GM12878 (cell line): ENCODE measurements around the gene LVRN. TPM values are rescaled to one million over a fixed set of nuclear protein-coding genes. Genes with fewer than 3 reads are reported as not detected.

Experiments
- ASH2L ChIP-seq: fragments of 300-600, 200-600 bp; sonication (generic); IDR thresholded peaks from 2 replicates; pipeline ENCODE4 v1.6.1; 2017; ENCODE audit warnings: low read depth, mild to moderate bottlenecking, borderline replicate concordance
- ATF3 ChIP-seq: IDR thresholded peaks from 2 replicates; pipeline ENCODE4 v1.6.1; 2011; ENCODE audit warnings: low read depth, mild to moderate bottlenecking, low read length, moderate library complexity, borderline replicate concordance; ENCODE audit errors: extremely low read depth
- BCL3 ChIP-seq: IDR thresholded peaks from 2 replicates; pipeline ENCODE4 v1.6.1; 2011; ENCODE audit warnings: borderline replicate concordance, low read depth, mild to moderate bottlenecking, moderate library complexity, low read length; ENCODE audit not compliant: insufficient read depth, poor library complexity, severe bottlenecking
- CBX5 ChIP-seq: sonication (generic); IDR thresholded peaks from 2 replicates; pipeline ENCODE4 v1.6.1; 2016; ENCODE audit warnings: low read depth, moderate library complexity, mild to moderate bottlenecking, inconsistent platforms
- CREB1 ChIP-seq: IDR thresholded peaks from 2 replicates; pipeline ENCODE4 v1.6.1; 2012; ENCODE audit warnings: low read depth, mild to moderate bottlenecking, inconsistent platforms
- GABPA ChIP-seq: IDR thresholded peaks from 2 replicates; pipeline ENCODE4 v1.6.1; 2014; ENCODE audit warnings: antibody characterized with exemption, low read depth, mild to moderate bottlenecking, inconsistent platforms
- HSF1 ChIP-seq: fragments of 150-350 bp; IDR thresholded peaks from 2 replicates; pipeline ENCODE4 v1.6.1; 2014; ENCODE audit warnings: mild to moderate bottlenecking, low read depth, low read length
- JUNB ChIP-seq: IDR thresholded peaks from 2 replicates; pipeline ENCODE4 v1.6.1; 2016; ENCODE audit warnings: antibody characterized with exemption, mild to moderate bottlenecking
- MEF2B ChIP-seq: fragments of 450-650 bp; IDR thresholded peaks from 2 replicates; pipeline ENCODE4 v1.6.1; 2018; ENCODE audit warnings: mild to moderate bottlenecking, moderate library complexity; ENCODE audit not compliant: partially characterized antibody, poor library complexity, severe bottlenecking
- MTA3 ChIP-seq: IDR thresholded peaks from 2 replicates; pipeline ENCODE4 v1.6.1; 2012; ENCODE audit warnings: low read length, inconsistent platforms, borderline replicate concordance
- MXI1 ChIP-seq: fragments of 150-350 bp; IDR thresholded peaks from 2 replicates; pipeline ENCODE4 v1.6.1; 2011; ENCODE audit warnings: low read depth, mild to moderate bottlenecking, inconsistent platforms, low read length, improper control_type of control experiment
- RCOR1 ChIP-seq: conservative IDR thresholded peaks from 2 replicates; pipeline ENCODE4 v1.6.1; 2012; ENCODE audit warnings: low read depth, low read length, improper control_type of control experiment
- SPI1 ChIP-seq: IDR thresholded peaks from 2 replicates; pipeline ENCODE4 v1.6.1; 2011; ENCODE audit warnings: low read depth, mild to moderate bottlenecking, low read length, moderate library complexity, borderline replicate concordance; ENCODE audit not compliant: insufficient read depth
- USF1 ChIP-seq: IDR thresholded peaks from 2 replicates; pipeline ENCODE4 v1.6.1; 2011; ENCODE audit warnings: borderline replicate concordance, low read depth, mild to moderate bottlenecking, moderate library complexity, mixed read lengths, low read length; ENCODE audit not compliant: insufficient read depth; ENCODE audit errors: extremely low read length
- USF2 ChIP-seq: IDR thresholded peaks from 2 replicates; pipeline ENCODE4 v1.6.1; 2011; ENCODE audit warnings: low read depth, low read length, improper control_type of control experiment, borderline replicate concordance
- YBX1 ChIP-seq: fragments of 450-650 bp; IDR thresholded peaks from 2 replicates; pipeline ENCODE4 v1.6.1; 2016; ENCODE audit warnings: antibody characterized with exemption
- ZBTB33 ChIP-seq: fragments of 450-650 bp; IDR thresholded peaks from 2 replicates; pipeline ENCODE4 v1.6.1; 2017; ENCODE audit warnings: mild to moderate bottlenecking
- ZNF622 ChIP-seq: fragments of 450-650 bp; IDR thresholded peaks from 2 replicates; pipeline ENCODE4 v1.6.1; 2017; ENCODE audit warnings: mild to moderate bottlenecking, inconsistent platforms
- ZNF687 ChIP-seq: fragments of 450-650 bp; IDR thresholded peaks from 2 replicates; pipeline ENCODE4 v1.6.1; 2017; ENCODE audit warnings: mild to moderate bottlenecking, moderate library complexity
- polyA plus RNA-seq, 11 experiments: library from polyadenylated mRNA; depleted of rRNA in 4 of 11; unstranded in 6 of 11; stranded (reverse) in 5 of 11; fragments of >200 nt; fragmentation: Nextera tagmentation in 4 of 11; fragmentation: Illumina TruSeq in 1 of 11; extraction: Ambion mirVana in 4 of 11; extraction: Trizol in 1 of 11; gene quantifications; 1 replicate in 1 of 11; 2 replicates in 10 of 11; pipeline versions ENCODE4 v1.2.1 to v1.2.3, GENCODE V29; 2011 to 2016; ENCODE audit warnings: inconsistent platforms in 2 of 11, missing spikeins in 2 of 11, low read depth in 1 of 11
- total RNA-seq, 4 experiments: library from RNA; depleted of rRNA in 3 of 4; stranded (reverse); fragments of >200 nt in 3 of 4; fragmentation: Illumina TruSeq in 1 of 4; extraction: Trizol in 1 of 4; gene quantifications; 2 replicates each; pipeline versions ENCODE4 v1.2.1 to v1.2.3, GENCODE V29; 2013 to 2021

LVRN gene
- total and polyA plus RNA-seq, 10 of the 15 experiments (the other 5 are each of a cell fraction or from before 2014, with no cell fraction given): 0.04 to 0.87 (median 0.11) TPM; not detected in 4

- TF ChIP-seq BCL3: peak; percentile 75
- TF ChIP-seq MXI1: no peak
- TF ChIP-seq USF2: no peak
- no peak for TF ChIP-seq ZNF687
- no peak for TF ChIP-seq MEF2B
- no peak for TF ChIP-seq ZNF622
- no peak for TF ChIP-seq ASH2L
- no peak for TF ChIP-seq ATF3
- TF ChIP-seq GABPA: no peak
- TF ChIP-seq JUNB: peak; percentile 50
- peak; percentile 52; the same call in 1 of the 2 replicates for TF ChIP-seq SPI1
- TF ChIP-seq HSF1: no peak
- 0 out of 2 replicates have a peak, but pooled peaks have one; percentile 10 for TF ChIP-seq CREB1
- TF ChIP-seq CBX5: no peak
- TF ChIP-seq RCOR1: no peak
- no peak for TF ChIP-seq YBX1
- TF ChIP-seq MTA3: peak; percentile 74; the same call in 1 of the 2 replicates
- TF ChIP-seq USF1: no peak
- no peak for TF ChIP-seq ZBTB33
Observed at GRCh38 chr5:116076496-116076895, 114.2 kb downstream of the LVRN start (continued).
